K562 (cell line): Measurements from ENCODE around the gene SATB1. TPM values are rescaled to one million over a fixed set of nuclear protein-coding genes. Genes with fewer than 3 reads are reported as not detected.
A peak's percentile ranks its signal among the peaks of the same experiment; 100 is the strongest.

Source experiments
- C11orf30 ChIP-seq: fragments of 450-650 bp; IDR thresholded peaks from 2 replicates; pipeline ENCODE4 v1.6.1; 2016; ENCODE audit warnings: low read depth, mild to moderate bottlenecking
- EGR1 ChIP-seq: fragments of 450-650 bp; conservative IDR thresholded peaks from 2 replicates; pipeline ENCODE4 v1.6.1; 2017; ENCODE audit warnings: mild to moderate bottlenecking
- ILF3 ChIP-seq: fragments of 450-650 bp; IDR thresholded peaks from 2 replicates; pipeline ENCODE4 v1.6.1; 2018; ENCODE audit warnings: antibody characterized with exemption, mild to moderate bottlenecking, moderate library complexity, borderline replicate concordance
- IRF9 ChIP-seq: fragments of 450-650 bp; IDR thresholded peaks from 2 replicates; pipeline ENCODE4 v1.6.1; 2016; ENCODE audit warnings: missing biosample characterization, missing genetic modification characterization
- POLR2H ChIP-seq: IDR thresholded peaks from 2 replicates; pipeline ENCODE4 v1.6.1; 2016; ENCODE audit warnings: missing genetic modification characterization, low read depth, mild to moderate bottlenecking, control low read depth, missing compliant biosample characterization, moderate library complexity
- POLR3G ChIP-seq: IDR thresholded peaks from 2 replicates; pipeline ENCODE4 v1.6.1; 2011; ENCODE audit not compliant: insufficient read length, insufficient replicate concordance; ENCODE audit errors: extremely low read depth
- PYGO2 ChIP-seq: fragments of 450-650 bp; IDR thresholded peaks from 2 replicates; pipeline ENCODE4 v1.6.1; 2016; ENCODE audit warnings: mild to moderate bottlenecking, missing genetic modification characterization, moderate library complexity, missing compliant biosample characterization
- RBM15 ChIP-seq: fragments of 200-400 bp; formaldehyde crosslinking; IDR thresholded peaks from 2 replicates; pipeline ENCODE4 v1.6.1; 2018; ENCODE audit warnings: mild to moderate bottlenecking, low read length, moderate library complexity; ENCODE audit not compliant: insufficient read depth
- RBM39 ChIP-seq: fragments of 200-400 bp; formaldehyde crosslinking; optimal IDR thresholded peaks from 2 replicates; pipeline ENCODE3; 2018; ENCODE audit warnings: low read depth, low read length
- RCOR1 ChIP-seq, 2 experiments: IDR thresholded peaks; 2 replicates each; pipeline ENCODE4 v1.6.1; 2012; ENCODE audit warnings: low read depth in 2 of 2, low read length in 2 of 2, borderline replicate concordance in 1 of 2, improper control_type of control experiment in 1 of 2
- SMC3 ChIP-seq: conservative IDR thresholded peaks from 2 replicates; pipeline ENCODE4 v1.6.1; 2011; ENCODE audit warnings: low read depth, low read length, improper control_type of control experiment; ENCODE audit not compliant: insufficient read depth
- SREBF1 ChIP-seq: fragments of 150-350 bp; IDR thresholded peaks from 2 replicates; pipeline ENCODE4 v1.6.1; 2014; ENCODE audit warnings: antibody characterized with exemption, low read depth, low read length, borderline replicate concordance
- TCF7 ChIP-seq: sonication (generic); IDR thresholded peaks from 2 replicates; pipeline ENCODE4 v1.6.1; 2016; ENCODE audit warnings: antibody characterized with exemption, borderline replicate concordance
- ZC3H4 ChIP-seq: sonication (generic); formaldehyde crosslinking; IDR thresholded peaks from 2 replicates; pipeline ENCODE4 v1.9.0; 2021; ENCODE audit warnings: missing genetic modification reagents, borderline replicate concordance
- ZNF280A ChIP-seq: fragments of 450-650 bp; IDR thresholded peaks from 2 replicates; pipeline ENCODE4 v1.6.1; 2018; ENCODE audit warnings: mild to moderate bottlenecking, low read depth; ENCODE audit not compliant: partially characterized antibody
- ZNF449 ChIP-seq: fragments of 250-450 bp; sonication (Bioruptor Pico); IDR thresholded peaks from 2 replicates; pipeline ENCODE4 v1.8.0; 2022; ENCODE audit warnings: moderate library complexity, mild to moderate bottlenecking, inconsistent platforms
- ZNF695 ChIP-seq: fragments of 450-650 bp; formaldehyde crosslinking; IDR thresholded peaks from 2 replicates; pipeline ENCODE4 v1.4.0; 2020; ENCODE audit warnings: mild to moderate bottlenecking, moderate library complexity
- ZNF764 ChIP-seq: fragments of 250-450 bp; sonication (Bioruptor Pico); IDR thresholded peaks from 2 replicates; pipeline ENCODE4 v1.4.0; 2020; ENCODE audit warnings: low read depth, mild to moderate bottlenecking, moderate library complexity
- polyA plus RNA-seq, 8 experiments: library from polyadenylated mRNA; depleted of rRNA in 4 of 8; stranded (reverse) in 5 of 8; unstranded in 3 of 8; fragments of >200 nt; fragmentation: Nextera tagmentation in 2 of 8; fragmentation: Illumina TruSeq in 1 of 8; extraction: Ambion mirVana in 2 of 8; extraction: Trizol in 1 of 8; gene quantifications; 2 replicates each; pipeline versions ENCODE4 v1.2.1 to v1.2.3, GENCODE V29; 2011 to 2014; ENCODE audit warnings: inconsistent platforms in 1 of 8, missing spikeins in 1 of 8
- total RNA-seq, 7 experiments: library from RNA; depleted of rRNA in 6 of 7; stranded (reverse); fragments of >200 nt in 6 of 7; fragmentation: Illumina TruSeq in 2 of 7; extraction: Trizol in 2 of 7; gene quantifications; 2 replicates each; pipeline versions ENCODE4 v1.2.1 to v1.2.3, GENCODE V29; 2011 to 2021; ENCODE audit warnings: low replicate concordance in 1 of 7
- TF ChIP-seq, protein P1 (sequence below): fragments of 200-800 bp; sonication (Bioruptor generic); IDR thresholded peaks from 2 replicates; pipeline ENCODE4 v1.6.1; 2017; ENCODE audit warnings: missing genetic modification characterization, missing compliant biosample characterization
- TF ChIP-seq, protein P2 (sequence below): IDR thresholded peaks from 2 replicates; pipeline ENCODE4 v1.6.1; 2014; ENCODE audit warnings: antibody characterized with exemption

SATB1 gene
- total and polyA plus RNA-seq, 9 of the 15 experiments (the other 6 are each of a cell fraction or from before 2014, with no cell fraction given), result 0.03 to 2.5 (median 0.15) TPM; not detected in 1

DNA sequence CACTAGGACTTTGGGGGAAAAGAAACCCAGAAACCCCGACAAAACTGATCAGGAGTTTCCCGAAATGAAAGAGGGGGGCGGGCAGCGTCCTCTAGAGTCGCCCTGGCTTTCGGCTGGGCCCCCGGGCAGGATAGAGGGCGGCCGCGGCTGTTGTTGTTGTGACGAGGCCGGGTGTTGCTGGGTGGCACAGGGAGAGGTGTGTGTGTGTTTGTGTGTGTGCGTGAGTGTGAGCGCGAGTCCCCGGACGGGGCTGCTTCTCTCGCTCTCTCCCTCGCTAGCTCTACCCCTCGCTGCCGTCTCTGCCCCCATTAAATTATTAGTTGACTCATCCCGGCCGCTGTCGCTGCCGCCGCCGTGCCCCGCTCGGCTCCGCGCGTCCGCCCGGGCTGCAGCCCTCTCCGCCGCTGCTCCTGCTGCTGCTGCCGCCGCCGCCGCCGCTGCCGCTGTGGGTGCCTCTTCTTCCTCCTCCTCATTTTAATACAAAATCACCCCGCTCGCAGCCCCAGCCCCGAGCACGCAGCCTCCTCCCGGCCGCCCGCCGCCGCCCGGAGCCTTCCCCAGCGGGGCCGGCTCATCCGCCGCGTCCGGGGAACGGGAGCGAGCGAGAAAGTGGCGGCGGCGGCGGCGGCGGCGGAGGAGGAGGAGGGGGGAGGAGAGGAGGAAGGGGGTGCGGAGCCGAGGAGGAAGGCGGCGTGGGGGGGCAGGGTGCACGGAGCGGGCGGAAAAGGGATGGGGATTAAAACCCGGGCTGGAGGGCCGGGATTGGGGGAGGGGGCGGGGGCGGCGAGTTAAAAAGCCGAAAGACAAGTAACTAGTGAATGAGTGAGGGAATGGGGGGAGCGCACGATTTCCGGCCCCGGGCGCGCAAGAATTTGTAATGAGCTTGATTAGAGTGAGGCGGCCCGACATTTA is at the start of gene SATB1 (continued):
- TF ChIP-seq ZNF280A, result no peak
- no peak for TF ChIP-seq C11orf30
- TF ChIP-seq TCF7, result no peak
- no peak for TF ChIP-seq RBM39
- TF ChIP-seq SMC3, result no peak
- TF ChIP-seq, protein P1, sequence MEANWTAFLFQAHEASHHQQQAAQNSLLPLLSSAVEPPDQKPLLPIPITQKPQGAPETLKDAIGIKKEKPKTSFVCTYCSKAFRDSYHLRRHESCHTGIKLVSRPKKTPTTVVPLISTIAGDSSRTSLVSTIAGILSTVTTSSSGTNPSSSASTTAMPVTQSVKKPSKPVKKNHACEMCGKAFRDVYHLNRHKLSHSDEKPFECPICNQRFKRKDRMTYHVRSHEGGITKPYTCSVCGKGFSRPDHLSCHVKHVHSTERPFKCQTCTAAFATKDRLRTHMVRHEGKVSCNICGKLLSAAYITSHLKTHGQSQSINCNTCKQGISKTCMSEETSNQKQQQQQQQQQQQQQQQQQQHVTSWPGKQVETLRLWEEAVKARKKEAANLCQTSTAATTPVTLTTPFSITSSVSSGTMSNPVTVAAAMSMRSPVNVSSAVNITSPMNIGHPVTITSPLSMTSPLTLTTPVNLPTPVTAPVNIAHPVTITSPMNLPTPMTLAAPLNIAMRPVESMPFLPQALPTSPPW (CRISPR knock-in tag), result peak; percentile 66
- TF ChIP-seq ILF3, result no peak
- TF ChIP-seq RCOR1 (IDR thresholded peaks at IDR 0.05; ENCODE audit: borderline replicate concordance in 1 of 2, low read depth in 2 of 2, low read length in 2 of 2), result no peak
- no peak for TF ChIP-seq ZNF695 (CRISPR knock-in tag)
- no peak for TF ChIP-seq POLR3G
- no peak for TF ChIP-seq PYGO2 (tag)
- TF ChIP-seq, protein P2, sequence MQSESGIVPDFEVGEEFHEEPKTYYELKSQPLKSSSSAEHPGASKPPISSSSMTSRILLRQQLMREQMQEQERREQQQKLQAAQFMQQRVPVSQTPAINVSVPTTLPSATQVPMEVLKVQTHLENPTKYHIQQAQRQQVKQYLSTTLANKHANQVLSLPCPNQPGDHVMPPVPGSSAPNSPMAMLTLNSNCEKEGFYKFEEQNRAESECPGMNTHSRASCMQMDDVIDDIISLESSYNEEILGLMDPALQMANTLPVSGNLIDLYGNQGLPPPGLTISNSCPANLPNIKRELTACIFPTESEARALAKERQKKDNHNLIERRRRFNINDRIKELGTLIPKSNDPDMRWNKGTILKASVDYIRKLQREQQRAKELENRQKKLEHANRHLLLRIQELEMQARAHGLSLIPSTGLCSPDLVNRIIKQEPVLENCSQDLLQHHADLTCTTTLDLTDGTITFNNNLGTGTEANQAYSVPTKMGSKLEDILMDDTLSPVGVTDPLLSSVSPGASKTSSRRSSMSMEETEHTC, result no peak
- TF ChIP-seq IRF9 (tag), result no peak
- no peak for TF ChIP-seq ZNF764 (CRISPR knock-in tag)
- TF ChIP-seq EGR1, result 0 out of 2 replicates have a peak, but pooled peaks have one; percentile 19
- TF ChIP-seq SREBF1, result no peak
- TF ChIP-seq RBM15, result no peak
- no peak for TF ChIP-seq POLR2H (tag)
- TF ChIP-seq ZC3H4 (CRISPR knock-in tag), result no peak
- no peak for TF ChIP-seq ZNF449 (CRISPR knock-in tag)
